HUES64 (cell line): Measurements from ENCODE around the gene WDR88.
"Not testable (repeated sequence)": the region's sequence is repeated elsewhere in the genome, so short reads cannot be mapped to it uniquely, and the experiment has no call there.

ENCODE experiments used
- H3K27ac ChIP-seq: 2 replicates; pipeline ENCODE4 v1.7.0; 2013; ENCODE audit warnings: low read depth, low read length, inconsistent platforms
- H3K27me3 ChIP-seq: 2 replicates; pipeline ENCODE4 v1.6.1; 2013; ENCODE audit warnings: mild to moderate bottlenecking, low read length; ENCODE audit not compliant: insufficient read depth
- H3K36me3 ChIP-seq: 2 replicates; pipeline ENCODE4 v1.6.1; 2013; ENCODE audit warnings: mild to moderate bottlenecking, low read length; ENCODE audit not compliant: insufficient read depth
- H3K4me1 ChIP-seq: 2 replicates; pipeline ENCODE4 v1.6.1; 2013; ENCODE audit warnings: mild to moderate bottlenecking, low read length, moderate library complexity; ENCODE audit not compliant: insufficient read depth
- H3K4me3 ChIP-seq: 2 replicates; pipeline ENCODE4 v1.5.1; 2013; ENCODE audit warnings: mild to moderate bottlenecking, low read length, moderate library complexity
- H3K9ac ChIP-seq: 2 replicates; pipeline ENCODE4 v1.6.1; 2013; ENCODE audit warnings: mild to moderate bottlenecking, low read depth, low read length
- H3K9me3 ChIP-seq: 2 replicates; pipeline ENCODE4 v1.6.1; 2013; ENCODE audit warnings: low read depth, low read length; ENCODE audit not compliant: insufficient read depth
- WGBS: fragments of 150-250, 120-280 bp; methylation state at CpG from one replicate; pipeline ENCODE4 v1.1.7; 2013; ENCODE audit warnings: missing lambda C conversion rate; 5-methylcytosine and 5-hydroxymethylcytosine counted together

The WDR88 gene

DNA sequence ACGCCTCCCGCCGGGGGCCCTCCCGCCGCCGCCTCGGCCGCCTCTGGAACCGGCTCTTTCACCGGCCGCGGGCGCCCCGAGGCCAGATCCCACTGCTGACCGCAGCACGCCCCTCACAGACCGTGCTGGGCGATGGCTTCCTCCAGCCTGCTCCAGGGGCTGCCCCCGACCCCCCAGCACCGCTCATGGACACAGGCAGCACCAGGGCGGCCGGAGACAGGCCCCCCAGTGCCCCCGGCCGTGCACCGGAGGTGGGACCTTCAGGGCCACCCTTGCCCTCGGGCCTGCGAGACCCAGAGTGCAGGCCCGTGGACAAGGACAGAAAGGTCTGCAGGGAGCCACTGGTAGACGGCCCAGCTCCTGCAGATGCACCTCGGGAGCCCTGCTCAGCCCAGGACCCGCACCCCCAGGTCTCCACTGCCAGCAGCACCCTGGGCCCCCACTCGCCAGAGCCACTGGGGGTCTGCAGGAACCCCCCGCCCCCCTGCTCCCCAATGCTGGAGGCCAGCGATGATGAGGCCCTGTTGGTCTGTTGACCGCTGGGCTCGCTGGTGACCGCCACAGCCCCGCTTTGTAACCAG, 75.2 kb downstream of the WDR88 start:
- H3K27me3 ChIP-seq, result no peaks in the 10 kb centered on the region
- 93% methylated on average over 38 of the region's 38 CpGs for WGBS
- no peak overlapping the region for H3K9ac ChIP-seq

DNA sequence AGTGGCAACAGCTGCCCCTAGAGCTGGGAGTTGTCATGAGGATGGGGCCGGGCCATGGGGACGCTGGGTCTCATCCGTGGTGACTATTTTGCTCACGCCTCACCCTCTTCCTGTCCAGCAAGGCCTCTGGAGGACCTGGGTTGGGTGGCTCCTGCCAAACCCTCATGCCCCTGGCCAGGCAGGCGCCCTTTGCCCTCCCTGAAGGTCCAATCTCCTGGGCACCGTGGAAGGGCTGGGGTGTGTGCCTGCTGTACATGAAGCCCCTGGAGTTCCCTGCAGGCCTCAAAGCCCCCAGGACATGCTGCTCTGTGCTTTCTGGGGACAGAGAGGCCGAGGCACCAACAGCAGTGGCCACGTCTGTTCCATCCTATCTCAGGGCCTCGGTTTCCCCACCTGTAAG, 76.0 kb downstream of the WDR88 start:
- Histone ChIP-seq H3K27me3 (no peaks in the 10 kb centered on the region), H3K9ac (no peak overlapping the region), H3K4me3 (no peak overlapping the region), H3K36me3 (peaks cover 15% of the 10 kb centered on the region), H3K27ac (no peak overlapping the region), H3K9me3 (no peaks in the 10 kb centered on the region), H3K4me1 (no peaks in the 10 kb centered on the region)
- 92% methylated on average over 9 of the region's 9 CpGs for WGBS

More for the DNA sequence above, 75.2 kb downstream of the WDR88 start:
- Histone ChIP-seq H3K4me1 (no peaks in the 10 kb centered on the region), H3K4me3 (no peak overlapping the region), H3K27ac (no peak overlapping the region), H3K36me3 (peaks cover 17% of the 10 kb centered on the region), H3K9me3 (no peaks in the 10 kb centered on the region)

- Histone ChIP-seq H3K27me3 (no peaks in the 10 kb centered on the region), H3K4me3 (no peak overlapping the region), H3K9me3 (no peaks in the 10 kb centered on the region), H3K9ac (no peak overlapping the region), H3K4me1 (no peaks in the 10 kb centered on the region), H3K36me3 (peaks cover 10% of the 10 kb centered on the region), H3K27ac (no peak overlapping the region)
- WGBS, result 93% methylated on average over 11 of the region's 11 CpGs
Measured at GRCh38 chr19:33208371-33208895, 76.5 kb downstream of the WDR88 start.

DNA sequence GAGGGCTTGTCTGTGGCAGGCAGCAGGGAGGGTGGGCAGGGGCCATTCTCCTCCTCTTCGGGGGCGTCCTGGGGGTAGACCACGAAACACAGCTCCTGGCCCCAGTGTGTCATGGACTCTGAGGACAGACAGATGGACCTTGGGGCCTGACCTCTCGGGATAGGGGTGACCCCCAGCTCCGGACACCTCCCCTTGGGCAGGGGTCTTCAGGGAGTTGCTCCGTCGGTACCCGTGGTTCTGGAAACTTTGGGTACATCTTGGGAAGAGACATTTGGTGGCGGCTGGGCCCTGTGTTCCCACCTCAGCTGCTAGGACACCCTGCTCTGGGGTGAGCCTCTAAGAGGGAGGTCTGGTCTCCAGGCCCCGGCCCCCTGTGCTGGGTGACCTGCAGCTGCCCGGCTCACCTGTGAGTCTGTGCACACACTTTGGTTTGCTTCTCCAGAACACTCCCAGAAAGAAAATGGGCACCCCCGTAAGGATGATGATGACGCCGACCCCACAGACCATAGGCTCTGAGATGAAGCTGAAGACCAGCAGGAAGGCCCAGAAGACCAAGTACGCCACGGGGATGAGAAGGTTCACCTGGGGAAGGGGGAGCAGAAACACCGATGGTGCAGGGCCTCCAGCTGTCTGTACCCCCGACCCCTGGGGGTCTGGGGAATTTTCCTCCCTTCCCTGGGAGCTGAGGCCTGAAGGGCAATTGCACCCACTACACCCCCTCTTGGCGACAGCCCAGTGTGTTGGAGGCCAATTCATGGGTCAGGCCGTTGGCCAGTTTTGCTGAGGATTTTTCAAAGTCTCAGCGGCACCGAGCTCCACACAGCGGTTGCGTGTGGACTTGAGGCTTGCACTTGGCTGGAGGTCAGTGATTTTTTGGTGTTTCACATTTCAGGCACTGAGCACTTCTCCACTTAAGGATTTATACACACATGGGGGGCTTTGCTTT, 77.3 kb downstream of the WDR88 start:
- Histone ChIP-seq H3K4me3 (no peak overlapping the region), H3K27me3 (no peaks in the 10 kb centered on the region), H3K9ac (no peak overlapping the region), H3K36me3 (peaks cover 10% of the 10 kb centered on the region), H3K4me1 (no peaks in the 10 kb centered on the region), H3K27ac (no peak overlapping the region), H3K9me3 (no peaks in the 10 kb centered on the region)
- WGBS, result 94% methylated on average over 24 of the region's 24 CpGs

DNA sequence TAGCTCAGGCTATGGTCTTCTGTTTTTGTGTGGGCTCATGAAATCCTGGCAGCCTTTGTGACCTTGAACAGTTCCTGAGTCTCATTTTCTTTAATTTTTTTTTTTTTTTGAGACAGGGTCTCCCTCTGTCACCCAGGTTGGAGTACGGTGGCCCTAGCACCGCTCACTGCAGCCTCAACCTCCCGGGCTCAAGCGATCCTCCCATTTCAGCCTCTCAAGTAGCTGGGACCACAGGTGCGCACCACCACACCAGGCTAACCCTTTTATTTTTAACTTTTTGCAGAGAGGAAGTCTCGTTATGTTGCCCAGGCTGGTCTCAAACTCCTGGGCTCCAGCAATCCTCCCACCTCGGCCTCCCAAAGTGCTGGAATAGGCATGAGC, 77.9 kb downstream of the WDR88 start:
- H3K27me3 ChIP-seq, H3K4me1 ChIP-seq, H3K9me3 ChIP-seq, H3K9ac ChIP-seq, H3K36me3 ChIP-seq, H3K4me3 ChIP-seq, H3K27ac ChIP-seq: not testable (repeated sequence)
- WGBS, result 95% methylated on average over 7 of the region's 7 CpGs

DNA sequence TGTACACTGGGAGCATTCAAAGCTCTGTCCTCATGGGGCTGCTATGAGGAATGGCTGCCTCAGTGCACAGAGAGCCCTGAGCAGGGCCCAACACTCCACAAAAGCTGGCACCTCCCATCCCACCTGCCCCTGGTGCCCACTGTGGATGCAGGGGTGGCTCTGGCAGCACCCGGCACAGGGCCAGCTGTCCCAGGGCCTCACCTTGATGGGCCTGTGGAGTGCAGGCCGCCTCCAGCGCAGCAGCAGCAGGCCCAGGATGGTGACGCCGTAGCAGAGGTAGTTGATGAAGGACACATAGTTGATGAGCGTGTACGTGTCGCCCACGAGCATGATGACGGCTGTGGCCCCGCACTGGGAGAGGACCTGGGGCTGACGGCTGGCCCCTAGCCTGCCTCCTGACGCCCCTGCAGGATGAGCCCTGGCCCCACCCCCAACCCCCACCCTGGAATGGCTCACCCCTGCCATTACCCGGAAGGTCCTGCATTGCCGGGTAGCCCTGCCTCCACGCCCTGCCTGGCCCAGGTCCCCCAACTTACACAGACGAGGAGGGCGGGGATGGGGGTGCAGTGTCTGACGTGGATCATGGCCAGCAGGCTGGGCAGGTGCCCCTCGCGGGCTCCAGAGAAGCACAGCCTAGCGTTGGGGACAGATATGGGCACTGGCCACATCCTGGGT, 78.5 kb downstream of the WDR88 start:
- WGBS, result 94% methylated on average over 22 of the region's 22 CpGs
- no peaks in the 10 kb centered on the region for H3K9me3 ChIP-seq
- H3K27ac ChIP-seq, result no peak overlapping the region
- peaks cover 6% of the 10 kb centered on the region; the same call in 1 of the 2 replicates for H3K36me3 ChIP-seq
- H3K9ac ChIP-seq, result no peak overlapping the region
- no peak overlapping the region for H3K4me3 ChIP-seq
- no peaks in the 10 kb centered on the region for H3K27me3 ChIP-seq
- H3K4me1 ChIP-seq, result no peaks in the 10 kb centered on the region

DNA sequence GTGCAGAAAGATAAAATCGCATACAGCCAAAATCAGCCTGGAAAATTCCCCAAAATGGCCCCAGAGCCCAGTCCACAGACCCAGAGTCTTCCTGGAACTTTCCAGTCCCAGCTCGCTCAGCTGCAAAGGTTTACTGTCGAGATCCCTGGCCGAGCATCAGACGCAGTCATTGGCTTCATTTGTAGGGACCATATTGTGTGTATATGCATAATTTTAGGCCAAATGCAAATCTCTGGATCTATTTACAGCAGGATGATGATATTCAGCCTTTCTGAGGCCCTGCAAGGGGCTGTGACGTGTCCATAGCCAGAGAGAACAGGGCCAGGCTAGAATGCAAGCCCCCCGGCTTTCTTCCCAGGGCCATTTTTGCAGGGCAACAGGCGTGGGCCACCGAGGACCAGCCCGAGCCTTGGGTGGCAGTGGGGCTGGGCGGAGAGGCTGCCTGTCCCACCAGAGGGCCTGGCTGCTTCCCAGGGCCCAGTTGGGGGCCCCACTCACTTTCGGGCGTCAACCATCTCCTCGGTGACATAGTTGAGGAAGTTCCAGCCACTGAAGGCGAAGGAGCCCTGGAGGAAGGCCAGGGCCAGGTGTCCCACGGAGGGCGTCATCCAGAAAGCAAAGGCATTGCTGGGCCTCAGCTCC, 80.0 kb downstream of the WDR88 start:
- H3K9ac ChIP-seq, result no peak overlapping the region
- no peaks in the 10 kb centered on the region for H3K4me1 ChIP-seq
- H3K27me3 ChIP-seq, result no peaks in the 10 kb centered on the region
- H3K4me3 ChIP-seq, result no peak overlapping the region
- no peaks in the 10 kb centered on the region for H3K9me3 ChIP-seq
- no peaks in the 10 kb centered on the region for H3K36me3 ChIP-seq
- no peak overlapping the region for H3K27ac ChIP-seq
- 86% methylated on average over 17 of the region's 17 CpGs for WGBS

- Histone ChIP-seq H3K36me3 (no peaks in the 10 kb centered on the region), H3K9me3 (no peaks in the 10 kb centered on the region), H3K4me3 (no peak overlapping the region), H3K4me1 (no peaks in the 10 kb centered on the region), H3K27me3 (no peaks in the 10 kb centered on the region), H3K9ac (no peak overlapping the region), H3K27ac (no peak overlapping the region)
- 91% methylated on average over 30 of the region's 30 CpGs for WGBS
Measured at GRCh38 chr19:33212436-33213172, 80.7 kb downstream of the WDR88 start.

DNA sequence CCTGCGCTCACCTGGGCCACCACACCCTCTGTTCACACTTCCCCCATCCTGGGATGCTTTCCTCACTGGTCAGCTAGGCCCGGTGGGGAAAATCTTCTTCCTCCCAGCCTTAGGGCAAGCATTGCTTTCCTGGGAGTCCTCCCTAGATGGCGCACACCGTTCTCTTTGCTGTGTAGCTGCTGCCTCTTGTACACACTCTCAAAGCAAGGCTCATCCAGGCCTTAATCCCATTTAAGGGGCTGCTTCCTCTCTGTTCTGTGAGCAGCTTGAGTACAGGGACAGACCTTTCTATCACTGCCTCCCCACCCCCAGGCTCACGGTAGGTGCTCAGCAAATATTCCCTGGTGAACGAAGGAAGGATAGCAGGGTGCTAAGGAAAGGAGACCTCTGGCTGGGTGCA, 82.7 kb downstream of the WDR88 start:
- H3K4me3 ChIP-seq, result no peak overlapping the region
- H3K9me3 ChIP-seq, result no peaks in the 10 kb centered on the region
- H3K27ac ChIP-seq, result no peak overlapping the region
- no peaks in the 10 kb centered on the region for H3K27me3 ChIP-seq
- H3K4me1 ChIP-seq, result no peaks in the 10 kb centered on the region
- no peak overlapping the region for H3K9ac ChIP-seq
- 63% methylated on average over 6 of the region's 6 CpGs for WGBS
- H3K36me3 ChIP-seq, result no peaks in the 10 kb centered on the region

- H3K27ac ChIP-seq, result no peak overlapping the region
- no peaks in the 10 kb centered on the region for H3K27me3 ChIP-seq
- WGBS, result 94% methylated on average over 19 of the region's 19 CpGs
- H3K36me3 ChIP-seq, result no peaks in the 10 kb centered on the region
- H3K9ac ChIP-seq, result no peak overlapping the region
- no peak overlapping the region for H3K4me3 ChIP-seq
- no peaks in the 10 kb centered on the region for H3K4me1 ChIP-seq
- H3K9me3 ChIP-seq, result no peaks in the 10 kb centered on the region
Measured at GRCh38 chr19:33215438-33216197, 83.7 kb downstream of the WDR88 start.
